Esophagus squamous epithelium (tissue), 4 donors: ENCODE results near the gene PKD1.

Source experiments
- CTCF ChIP-seq, 6 experiments: fragments of 450-650 bp in 4 of 6; fragments of 200-600 bp in 2 of 6; sonication (generic) in 2 of 6; IDR thresholded peaks; one replicate each; pipeline ENCODE4 v1.5.1; 2016 to 2019; ENCODE audit warnings: antibody characterized with exemption in 6 of 6, mild to moderate bottlenecking in 4 of 6, moderate library complexity in 4 of 6
- POLR2A ChIP-seq, 4 donors: fragments of 450-650 bp; IDR thresholded peaks; one replicate each; pipeline ENCODE4 v1.6.1; 2017; ENCODE audit warnings: antibody characterized with exemption in 4 of 4, mild to moderate bottlenecking in 4 of 4, moderate library complexity in 3 of 4

- TF ChIP-seq POLR2A (IDR thresholded peaks at IDR 0.05) (no peak), CTCF (IDR thresholded peaks at IDR 0.05) (no peak)
These were observed 15.7 kb upstream of the PKD1 start for GRCh38 chr16:2151188-2152091.
